ENCODE measurements around the gene SH3BP4.

The SH3BP4 gene

GRCh38 chr2:235066490-235066889, 114.7 kb downstream of the SH3BP4 start:
- DNase-seq = no peak

- DNase-seq = no peak
Measured at GRCh38 chr2:235066895-235067294, 115.1 kb downstream of the SH3BP4 start.

GRCh38 chr2:235068701-235069100, 116.9 kb downstream of the SH3BP4 start:
- no peak for DNase-seq

DNA sequence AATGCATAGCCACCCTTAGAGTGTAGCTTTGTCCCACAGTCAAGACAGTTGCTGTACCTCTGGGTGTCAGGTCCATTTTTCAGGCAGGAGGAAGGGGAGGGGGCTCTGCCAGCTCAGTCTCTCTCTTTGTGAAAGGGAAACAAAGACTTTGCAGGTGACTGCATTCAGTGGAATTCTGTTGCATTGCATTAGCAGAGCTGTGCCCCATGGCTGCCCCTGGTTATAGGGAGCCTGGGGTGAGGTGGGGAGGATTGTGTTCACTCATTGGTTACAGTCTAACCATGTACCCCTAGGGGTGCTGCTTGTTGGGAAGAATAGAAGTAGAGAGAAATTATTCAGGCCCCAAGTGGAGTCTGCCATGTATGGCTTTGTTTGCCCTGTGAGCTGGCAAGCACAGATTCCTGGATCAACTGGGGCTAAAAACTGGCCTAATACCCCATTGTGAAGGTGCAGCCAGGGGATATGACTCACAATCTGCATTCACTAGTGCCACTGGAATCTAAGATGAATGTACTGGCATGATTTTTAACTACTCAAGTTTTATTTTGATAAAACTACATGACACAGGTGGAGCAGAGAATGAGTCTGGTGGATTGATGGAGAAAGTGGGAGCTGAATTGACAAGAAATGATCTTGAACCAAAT, 118.4 kb downstream of the SH3BP4 start:
- DNase-seq = no peak

DNA sequence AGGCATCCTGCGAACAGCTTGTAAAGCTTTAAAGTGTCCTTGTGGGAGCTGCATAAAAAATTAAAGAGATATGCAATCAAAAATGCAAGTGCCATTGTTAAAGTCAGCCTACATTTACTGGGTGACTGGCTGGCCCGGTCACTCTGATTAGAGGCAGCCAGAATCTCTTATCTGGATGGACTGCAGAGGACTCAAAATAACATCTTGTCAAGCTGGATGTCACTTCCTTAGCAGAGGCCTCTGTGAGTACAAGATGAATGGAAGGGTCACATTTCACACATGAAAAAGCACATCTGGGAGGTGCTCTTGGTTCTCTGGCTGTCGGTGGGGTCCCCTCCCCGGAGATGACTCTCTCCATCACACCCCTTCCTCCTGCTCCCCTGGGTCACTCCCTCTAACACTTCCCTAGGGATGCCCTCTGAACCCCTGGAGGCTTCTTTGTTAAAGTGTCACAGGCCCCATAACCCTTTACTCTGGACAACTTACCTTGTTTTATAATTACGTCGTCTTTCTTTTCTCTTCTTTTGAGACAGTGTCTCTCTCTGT, 122.1 kb downstream of the SH3BP4 start:
- DNase-seq = no peak

DNA sequence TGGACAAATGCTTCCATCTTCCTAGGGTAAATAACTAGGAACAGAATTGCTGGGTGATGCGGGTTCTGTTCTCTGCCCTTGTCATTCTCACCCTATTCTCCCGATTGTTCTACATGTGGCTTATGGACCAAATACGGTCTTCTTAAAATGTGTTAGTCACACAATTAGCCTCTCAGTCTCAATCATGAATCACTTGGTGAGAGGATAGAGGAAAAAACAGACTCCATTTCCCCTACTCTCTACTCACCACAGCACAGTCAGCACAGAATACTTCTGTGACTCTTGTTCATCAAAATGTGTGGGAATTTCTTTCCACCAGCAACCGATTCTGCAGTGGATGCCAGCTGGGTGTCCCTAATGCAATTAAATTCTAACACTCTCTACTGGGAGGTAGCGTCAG, 125.2 kb downstream of the SH3BP4 start:
- DNase-seq = no peak

DNA sequence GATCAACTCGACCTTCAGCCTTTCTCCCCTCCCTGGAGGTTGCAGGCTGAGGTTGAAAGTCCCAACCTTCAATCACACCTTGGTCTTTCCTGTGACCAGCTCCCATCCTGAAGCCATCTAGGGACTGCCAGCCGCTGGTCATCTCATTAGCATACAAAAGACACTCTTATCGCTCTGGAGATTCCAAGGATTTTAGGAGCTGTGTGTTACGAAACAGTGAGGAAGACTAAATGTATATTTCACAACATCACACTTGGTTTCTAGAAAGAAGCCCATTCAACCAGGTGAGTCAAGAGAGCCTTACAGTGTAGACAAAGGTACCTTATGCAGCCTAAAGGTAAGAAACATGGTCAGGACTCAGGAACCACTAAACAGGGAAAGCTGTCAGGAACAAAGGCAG, 126.4 kb downstream of the SH3BP4 start:
- DNase-seq = no peak

DNA sequence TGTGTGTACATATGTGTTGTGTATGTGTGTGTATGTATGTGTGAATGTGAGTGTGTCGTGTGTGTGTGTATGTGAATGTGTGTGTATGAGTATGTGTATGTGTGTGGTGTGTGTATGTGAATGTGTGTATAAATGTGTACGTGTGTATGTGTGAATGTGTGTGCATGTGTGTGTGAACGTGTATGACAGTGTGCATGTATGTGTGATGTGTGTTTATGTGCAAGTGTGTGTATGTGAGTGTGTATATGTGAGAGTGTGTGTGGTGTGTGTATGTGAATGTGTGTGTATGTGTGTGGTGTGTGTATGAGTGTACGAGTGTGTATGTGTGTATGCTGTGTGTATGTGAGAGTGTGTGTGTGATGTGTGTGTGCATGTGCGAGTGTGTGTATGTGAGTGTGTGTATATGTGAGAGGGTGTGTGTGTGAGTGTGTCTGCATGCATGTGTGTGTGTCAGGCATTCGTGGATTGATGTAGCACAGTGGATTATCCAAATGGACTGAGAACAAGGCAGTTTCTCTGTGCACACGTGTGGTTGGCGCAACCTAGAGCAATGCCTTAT, 127.2 kb downstream of the SH3BP4 start:
- DNase-seq = no peak

- DNase-seq = no peak
Measured at GRCh38 chr2:235080101-235080500, 128.3 kb downstream of the SH3BP4 start.

- DNase-seq = no peak
Measured at GRCh38 chr2:235082578-235083338, 130.9 kb downstream of the SH3BP4 start.

- DNase-seq = no peak
Measured at GRCh38 chr2:235083822-235084221, 132.0 kb downstream of the SH3BP4 start.

DNA sequence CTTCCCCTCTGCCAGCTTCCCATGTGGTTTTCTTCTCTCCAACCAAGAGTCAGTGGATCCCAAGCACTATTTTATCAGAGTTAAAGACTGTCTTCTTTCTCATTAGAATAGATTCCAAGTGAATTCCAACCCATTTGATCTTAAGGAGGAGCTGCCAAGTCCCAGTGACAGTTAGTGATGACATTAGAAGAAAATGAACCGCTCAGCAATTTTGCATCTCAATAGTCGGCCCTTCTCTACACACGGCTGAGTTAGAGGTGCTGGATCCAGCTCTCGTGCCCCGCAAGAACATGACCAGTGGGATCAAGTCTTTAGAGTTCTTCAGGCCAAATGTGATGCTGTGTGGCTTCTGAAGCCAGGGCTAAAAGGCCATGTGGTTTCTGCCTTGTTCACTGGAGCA, 132.6 kb downstream of the SH3BP4 start:
- DNase-seq = no peak

DNA sequence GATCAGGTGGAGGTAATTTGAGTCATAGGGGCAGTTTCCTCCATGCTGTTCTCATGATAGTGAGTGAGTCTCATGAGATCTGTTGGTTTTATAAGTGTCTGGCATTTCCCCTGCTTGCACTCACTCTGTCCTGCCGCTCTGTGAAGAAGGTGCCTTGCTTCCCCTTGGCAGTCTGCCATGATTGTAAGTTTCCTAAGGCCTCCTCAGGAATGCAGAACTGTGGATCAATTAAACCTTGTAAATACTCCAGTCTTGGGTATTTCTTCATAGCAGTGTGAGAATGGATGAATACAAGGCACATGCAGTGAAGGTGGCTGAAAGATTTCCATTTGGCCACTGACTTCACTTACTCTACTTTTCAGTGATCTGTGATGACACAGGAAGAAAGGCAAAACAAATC, 133.7 kb downstream of the SH3BP4 start:
- no peak for DNase-seq

GRCh38 chr2:235086481-235087184, 134.8 kb downstream of the SH3BP4 start:
- DNase-seq = no peak

- DNase-seq = no peak
Measured at GRCh38 chr2:235087832-235088495, 136.1 kb downstream of the SH3BP4 start.

GRCh38 chr2:235088496-235088921, 136.7 kb downstream of the SH3BP4 start:
- no peak for DNase-seq

GRCh38 chr2:235091421-235091820, 139.6 kb downstream of the SH3BP4 start:
- DNase-seq = no peak

GRCh38 chr2:235091983-235092382, 140.2 kb downstream of the SH3BP4 start:
- DNase-seq = no peak

DNA sequence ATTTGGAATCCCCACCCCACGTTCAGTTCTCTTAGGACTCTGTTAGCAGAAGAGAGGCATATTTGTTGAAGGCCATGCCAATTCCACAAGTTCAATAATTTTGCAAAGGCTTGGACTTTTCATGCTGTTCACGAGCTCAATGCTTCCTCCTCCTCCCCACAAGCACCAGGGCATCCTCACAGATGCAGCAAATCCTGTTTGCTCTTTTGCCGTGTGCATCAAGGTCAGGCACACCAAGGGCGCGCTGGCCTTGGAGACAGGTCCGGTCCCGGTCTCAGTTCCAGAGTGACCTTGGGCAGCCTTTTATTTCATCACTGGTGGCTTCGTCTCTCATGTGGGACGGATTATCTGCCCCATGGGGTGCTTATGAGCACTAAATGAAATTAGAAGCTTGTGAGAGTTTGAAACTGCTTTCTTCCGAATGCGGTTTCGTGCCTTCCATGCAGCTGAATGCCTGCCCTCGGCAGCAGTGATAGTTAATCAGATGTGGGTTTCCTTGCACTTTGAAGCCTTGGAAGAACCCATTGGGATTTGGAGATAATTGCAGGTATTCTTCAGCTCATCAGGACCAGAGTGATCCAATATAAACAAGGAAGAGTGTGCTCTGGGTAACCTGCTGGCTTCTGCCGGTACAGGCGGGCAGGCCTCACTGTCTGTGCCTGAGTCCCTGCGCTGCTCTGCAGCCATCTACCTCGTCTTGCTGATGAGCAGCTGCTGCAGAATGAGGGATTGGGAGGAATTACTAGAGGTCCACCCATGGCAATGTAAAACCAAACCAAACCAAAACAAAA, 140.8 kb downstream of the SH3BP4 start:
- DNase-seq = no peak

DNA sequence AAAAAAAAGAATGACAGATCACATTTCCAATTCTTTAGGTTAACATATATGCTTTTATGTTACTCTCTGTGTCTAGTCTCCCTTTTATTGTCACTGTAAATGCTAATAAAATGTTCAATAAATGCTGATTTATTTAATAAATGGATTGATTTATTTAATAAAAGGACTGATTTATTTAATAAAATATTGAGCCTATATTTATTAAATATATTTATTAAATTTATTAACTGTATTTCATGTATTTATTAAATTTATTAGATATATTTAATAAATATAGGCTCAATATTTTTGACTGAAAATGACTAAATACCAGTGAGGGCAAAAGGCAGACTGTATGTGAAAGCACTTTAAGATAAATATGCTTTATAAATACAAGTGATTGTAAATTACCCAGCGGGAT, 142.6 kb downstream of the SH3BP4 start:
- DNase-seq = no peak

DNA sequence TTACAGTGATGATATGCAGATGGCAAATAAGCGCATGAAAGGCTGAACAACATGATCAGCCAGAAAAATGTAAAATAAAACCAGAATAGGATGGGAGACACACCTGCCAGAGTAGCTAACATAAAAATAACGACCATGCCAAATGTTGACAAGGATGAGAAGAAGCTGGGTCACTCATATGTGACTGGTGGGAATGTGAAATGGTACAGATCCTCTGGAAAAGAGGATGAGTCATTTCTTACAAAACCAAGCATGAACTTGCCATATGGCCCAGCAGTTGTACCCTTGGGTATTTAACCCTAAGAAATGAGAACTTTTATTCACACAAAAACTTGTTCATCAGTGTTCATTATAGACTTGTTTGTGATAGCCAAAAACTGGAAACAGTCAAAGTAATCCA, 143.8 kb downstream of the SH3BP4 start:
- DNase-seq = no peak

DNA sequence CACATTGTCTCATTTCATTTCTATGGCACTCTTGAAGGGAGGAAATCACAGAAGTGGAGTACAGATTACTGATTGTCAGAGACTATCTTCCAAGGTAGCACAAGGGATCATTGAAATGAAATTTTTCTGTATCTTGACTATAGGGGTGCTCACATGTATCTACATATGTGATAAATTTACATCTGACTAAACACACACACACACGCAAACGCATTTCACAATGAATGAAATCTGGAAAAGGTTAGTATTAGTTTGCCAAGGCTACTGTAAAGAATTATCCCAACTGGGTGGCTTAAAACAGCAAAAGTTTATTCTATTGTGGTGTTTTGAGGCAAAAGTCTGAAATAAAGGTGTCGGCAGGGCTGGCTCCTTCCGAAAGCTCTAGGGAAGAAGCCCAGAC, 144.6 kb downstream of the SH3BP4 start:
- DNase-seq = no peak
